Activated CD8-positive, alpha-beta T cell treated with anti-CD3 and anti-CD28 coated beads for 36 hours (primary cell): ENCODE measurements around the gene PRPF8. TPM values are rescaled to one million over a fixed set of nuclear protein-coding genes. Genes with fewer than 3 reads are reported as not detected.

Experiments
- ATAC-seq: fragments of 200-7000 bp; cut with Tn5 transposase; one replicate; pipeline ENCODE4 v1.10.0; 2021; ENCODE audit warnings: mild to moderate bottlenecking, moderate library complexity
- CTCF ChIA-PET: fragments of 350-600 bp; sonication (Branson Sonifier 250); formaldehyde crosslinking; loops from one replicate; lab custom pipeline; 2021; ENCODE audit warnings: antibody characterized with exemption; lab: Charles Lee
- POLR2A ChIA-PET: fragments of 350-600 bp; sonication (Branson Sonifier 250); formaldehyde crosslinking; loops from one replicate; lab custom pipeline; 2021; ENCODE audit warnings: antibody characterized with exemption; lab: Charles Lee
- DNase-seq: peaks from one replicate; pipeline ENCODE4 v3.0.0-alpha.2; 2020
- H3K27ac Mint-ChIP-seq: one replicate; pipeline ENCODE4 v1.8.0; 2021; ENCODE audit warnings: mild to moderate bottlenecking, mixed read lengths
- H3K27me3 Mint-ChIP-seq: one replicate; pipeline ENCODE4 v1.8.0; 2021; ENCODE audit warnings: mixed read lengths
- H3K36me3 Mint-ChIP-seq: one replicate; pipeline ENCODE4 v1.8.0; 2021; ENCODE audit warnings: low read depth, mixed read lengths
- H3K4me1 Mint-ChIP-seq: one replicate; pipeline ENCODE4 v1.8.0; 2021; ENCODE audit warnings: low read depth, mixed read lengths
- H3K4me3 Mint-ChIP-seq: one replicate; pipeline ENCODE4 v1.8.0; 2021; ENCODE audit warnings: mild to moderate bottlenecking, moderate library complexity, mixed read lengths
- H3K9me3 Mint-ChIP-seq: one replicate; pipeline ENCODE4 v1.8.0; 2021; ENCODE audit warnings: mixed read lengths
- intact Hi-C: fragments of 100-400 bp; cut with micrococcal nuclease; formaldehyde crosslinking; loops from one replicate; pipeline ENCODE4 v1.10.0; 2022
- total RNA-seq, 2 experiments: library from RNA; stranded (reverse); gene quantifications; one replicate each; pipeline ENCODE4 v1.2.3, GENCODE V29; 2021
- TF ChIP-seq, protein P1 (sequence below): fragments of 200-600 bp; IDR thresholded peaks from one replicate; pipeline ENCODE4 v1.8.0; 2022; ENCODE audit warnings: antibody characterized with exemption, mild to moderate bottlenecking

The PRPF8 gene
- total RNA-seq, 2 experiments from 2014 or later, result 370 to 428 TPM

DNA sequence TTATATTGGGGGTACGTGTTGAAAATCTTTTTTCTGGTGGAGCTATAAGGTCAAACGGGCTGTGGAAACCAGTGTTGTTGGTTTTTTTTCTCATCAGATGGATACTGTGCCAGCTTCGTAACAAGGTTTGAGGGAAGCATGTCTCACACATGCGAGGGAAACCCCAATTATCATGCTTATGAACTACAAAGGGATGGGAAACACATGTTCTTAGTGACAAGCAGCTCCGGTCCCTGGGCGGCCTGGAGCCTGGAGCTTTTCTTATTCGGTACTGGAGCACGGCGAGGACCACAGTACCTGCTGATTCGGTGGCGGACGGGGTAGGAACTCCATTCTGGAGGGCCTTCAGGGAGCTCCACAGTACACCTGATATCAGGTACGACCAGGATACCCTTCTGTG is 68.6 kb downstream of the PRPF8 start:
- DNase-seq (no peak), ATAC-seq (no peak)
- ChIA-PET CTCF (interaction anchor here (3.1 to 4.6 kb wide), 2 partner anchors 14 to 42 kb away, joined by 13 to 16 read pairs; no protein-coding TSS in a partner anchor), POLR2A (interaction anchor here (0.6 kb wide), 1 partner anchor 815 kb away, joined by 3 read pairs; no protein-coding TSS in a partner anchor)
- Mint-ChIP-seq H3K36me3 (peaks cover 2% of the 10 kb centered on the region), H3K4me1 (peaks cover 3% of the 10 kb centered on the region), H3K27ac (no peak overlapping the region), H3K9me3 (no peaks in the 10 kb centered on the region), H3K27me3 (no peaks in the 10 kb centered on the region), H3K4me3 (no peak overlapping the region)
- TF ChIP-seq, protein P1, sequence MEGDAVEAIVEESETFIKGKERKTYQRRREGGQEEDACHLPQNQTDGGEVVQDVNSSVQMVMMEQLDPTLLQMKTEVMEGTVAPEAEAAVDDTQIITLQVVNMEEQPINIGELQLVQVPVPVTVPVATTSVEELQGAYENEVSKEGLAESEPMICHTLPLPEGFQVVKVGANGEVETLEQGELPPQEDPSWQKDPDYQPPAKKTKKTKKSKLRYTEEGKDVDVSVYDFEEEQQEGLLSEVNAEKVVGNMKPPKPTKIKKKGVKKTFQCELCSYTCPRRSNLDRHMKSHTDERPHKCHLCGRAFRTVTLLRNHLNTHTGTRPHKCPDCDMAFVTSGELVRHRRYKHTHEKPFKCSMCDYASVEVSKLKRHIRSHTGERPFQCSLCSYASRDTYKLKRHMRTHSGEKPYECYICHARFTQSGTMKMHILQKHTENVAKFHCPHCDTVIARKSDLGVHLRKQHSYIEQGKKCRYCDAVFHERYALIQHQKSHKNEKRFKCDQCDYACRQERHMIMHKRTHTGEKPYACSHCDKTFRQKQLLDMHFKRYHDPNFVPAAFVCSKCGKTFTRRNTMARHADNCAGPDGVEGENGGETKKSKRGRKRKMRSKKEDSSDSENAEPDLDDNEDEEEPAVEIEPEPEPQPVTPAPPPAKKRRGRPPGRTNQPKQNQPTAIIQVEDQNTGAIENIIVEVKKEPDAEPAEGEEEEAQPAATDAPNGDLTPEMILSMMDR, result no peak
- intact Hi-C loops, result no loop called here

DNA sequence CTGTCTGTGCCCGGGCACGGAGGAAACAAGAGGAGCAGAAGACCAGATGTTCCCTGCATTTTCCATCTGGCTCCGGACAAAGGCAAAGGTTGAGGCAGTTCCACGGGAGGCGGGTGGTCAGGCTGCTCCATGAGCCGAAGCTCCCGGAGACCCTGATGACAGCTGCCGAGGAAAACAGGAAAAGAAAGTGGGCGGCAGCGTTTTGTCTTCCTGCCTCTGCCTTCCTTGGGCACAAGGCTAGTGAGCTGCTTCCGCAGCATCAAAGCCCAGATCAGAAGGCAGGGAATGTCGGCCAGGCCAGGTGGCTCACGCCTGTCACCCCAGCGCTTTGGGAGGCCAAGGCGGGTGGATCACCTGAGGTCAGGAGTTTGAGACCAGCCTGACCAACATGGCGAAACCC is 72.3 kb downstream of the PRPF8 start:
- TF ChIP-seq, protein P1, result no peak
- H3K36me3 Mint-ChIP-seq, result peaks cover 4% of the 10 kb centered on the region
- ChIA-PET CTCF (interaction anchor here (1.2 to 1.5 kb wide), 2 partner anchors 17 to 18 kb away, joined by 3 to 4 read pairs; no protein-coding TSS in a partner anchor), POLR2A (interaction anchor here (0.7 kb wide), 1 partner anchor 41 kb away, joined by 3 read pairs; no protein-coding TSS in a partner anchor)
- no peak for ATAC-seq
- no peaks in the 10 kb centered on the region for H3K9me3 Mint-ChIP-seq
- intact Hi-C loops, result no loop called here
- no peak overlapping the region for H3K4me3 Mint-ChIP-seq
- no peaks in the 10 kb centered on the region for H3K27me3 Mint-ChIP-seq
- H3K4me1 Mint-ChIP-seq, result peaks cover 13% of the 10 kb centered on the region
- no peak for DNase-seq
- H3K27ac Mint-ChIP-seq, result no peak overlapping the region

DNA sequence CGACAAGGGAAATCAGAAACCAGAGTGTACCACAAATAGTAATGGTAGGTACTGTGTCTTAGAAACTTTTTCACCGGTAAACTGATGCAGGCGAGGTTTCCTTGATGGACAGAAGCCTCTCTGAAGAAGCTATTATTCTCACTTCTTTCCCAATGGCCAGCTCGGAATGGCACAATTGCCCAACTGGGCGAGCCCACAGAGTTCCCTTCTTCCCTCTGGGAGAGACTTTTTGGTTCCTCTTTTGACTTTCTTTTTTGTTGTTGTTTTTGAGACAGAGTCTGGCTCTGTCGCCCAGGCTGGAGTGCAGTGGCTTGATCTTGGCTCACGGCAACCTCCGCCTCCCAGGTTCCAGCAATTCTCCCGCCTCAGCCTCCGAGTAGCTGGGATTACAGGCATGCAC is 73.0 kb downstream of the PRPF8 start:
- POLR2A ChIA-PET, result interaction anchor here (0.5 kb wide), 1 partner anchor 145 kb away, joined by 3 read pairs; no protein-coding TSS in a partner anchor
- TF ChIP-seq, protein P1, result no peak
- no peak overlapping the region for H3K4me3 Mint-ChIP-seq
- DNase-seq (no peak), ATAC-seq (no peak)
- CTCF ChIA-PET, result interaction anchor here (1.2 to 1.5 kb wide), 2 partner anchors 18 to 19 kb away, joined by 3 to 4 read pairs; no protein-coding TSS in a partner anchor
- peaks cover 20% of the 10 kb centered on the region for H3K4me1 Mint-ChIP-seq
- peaks cover 4% of the 10 kb centered on the region for H3K36me3 Mint-ChIP-seq
- no peaks in the 10 kb centered on the region for H3K9me3 Mint-ChIP-seq
- intact Hi-C loops, result no loop called here
- H3K27me3 Mint-ChIP-seq, result no peaks in the 10 kb centered on the region
- no peak overlapping the region for H3K27ac Mint-ChIP-seq

DNA sequence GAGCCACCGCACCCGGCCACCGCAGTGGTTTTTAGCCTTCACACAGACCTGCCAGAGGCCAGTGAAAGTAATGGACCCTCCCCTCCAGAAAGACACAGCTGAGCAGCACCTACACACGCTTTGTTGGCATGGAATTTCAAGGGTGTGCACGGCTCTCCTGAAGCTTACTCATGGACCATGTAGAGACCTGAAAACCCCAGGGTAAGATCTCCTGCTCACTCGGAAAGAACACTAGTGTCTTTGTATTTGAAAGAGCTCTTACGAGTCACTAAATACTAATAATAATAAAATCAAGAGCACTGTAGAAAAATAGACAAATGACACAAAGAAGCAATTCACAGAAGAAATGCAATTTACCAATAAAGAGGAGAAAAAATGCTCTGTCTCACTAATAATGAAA is 76.0 kb downstream of the PRPF8 start:
- Mint-ChIP-seq H3K4me3 (no peak overlapping the region), H3K4me1 (peaks cover 32% of the 10 kb centered on the region), H3K36me3 (peaks cover 2% of the 10 kb centered on the region), H3K27me3 (no peaks in the 10 kb centered on the region), H3K9me3 (no peaks in the 10 kb centered on the region), H3K27ac (peak overlapping the region; percentile 36)
- CTCF ChIA-PET, result interaction anchor here (2.7 kb wide), 1 partner anchor 21 kb away, joined by 12 read pairs; no protein-coding TSS in a partner anchor
- intact Hi-C loops, result no loop called here
- no peak for ATAC-seq
- POLR2A ChIA-PET, result interaction anchor here (1.5 kb wide), 1 partner anchor 11 kb away, joined by 4 read pairs; no protein-coding TSS in a partner anchor
- TF ChIP-seq, protein P1, result no peak
- DNase-seq, result no peak

DNA sequence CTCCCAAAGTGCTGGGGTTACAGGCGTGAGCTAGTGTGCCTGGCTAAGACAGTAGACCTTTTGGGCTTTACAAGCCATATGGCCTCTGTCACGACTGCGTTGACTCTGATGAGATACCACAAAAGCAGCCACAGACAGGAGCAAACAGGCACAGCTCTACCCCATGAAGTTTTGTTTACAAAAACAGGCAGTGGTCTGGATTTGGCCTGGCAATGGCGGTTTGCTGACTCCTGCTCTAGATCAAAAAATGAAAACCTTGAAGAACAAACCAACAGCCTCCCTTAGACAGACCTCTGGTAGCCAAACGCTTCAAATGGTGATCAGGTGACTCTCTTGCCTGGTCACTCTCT is 76.7 kb downstream of the PRPF8 start:
- ATAC-seq, result peak; percentile 26
- peaks cover 32% of the 10 kb centered on the region for H3K4me1 Mint-ChIP-seq
- ChIA-PET POLR2A (interaction anchor here (1.0 to 1.6 kb wide), 5 partner anchors 11 to 173 kb away, joined by 3 to 9 read pairs (median 4); partner anchors contain the start of gene SLC43A2), CTCF (interaction anchor here (0.6 to 2.7 kb wide), 4 partner anchors 22 to 75 kb away, joined by 3 to 12 read pairs (median 3); no protein-coding TSS in a partner anchor)
- no peak for DNase-seq
- H3K27ac Mint-ChIP-seq, result peak overlapping the region; percentile 93
- TF ChIP-seq, protein P1, result no peak
- intact Hi-C loops, result no loop called here
- H3K4me3 Mint-ChIP-seq, result peak overlapping the region; percentile 36
- peaks cover 2% of the 10 kb centered on the region for H3K36me3 Mint-ChIP-seq
- H3K9me3 Mint-ChIP-seq, result no peaks in the 10 kb centered on the region
- no peaks in the 10 kb centered on the region for H3K27me3 Mint-ChIP-seq
